ENCODE data around the gene STAMBPL1.

DNA sequence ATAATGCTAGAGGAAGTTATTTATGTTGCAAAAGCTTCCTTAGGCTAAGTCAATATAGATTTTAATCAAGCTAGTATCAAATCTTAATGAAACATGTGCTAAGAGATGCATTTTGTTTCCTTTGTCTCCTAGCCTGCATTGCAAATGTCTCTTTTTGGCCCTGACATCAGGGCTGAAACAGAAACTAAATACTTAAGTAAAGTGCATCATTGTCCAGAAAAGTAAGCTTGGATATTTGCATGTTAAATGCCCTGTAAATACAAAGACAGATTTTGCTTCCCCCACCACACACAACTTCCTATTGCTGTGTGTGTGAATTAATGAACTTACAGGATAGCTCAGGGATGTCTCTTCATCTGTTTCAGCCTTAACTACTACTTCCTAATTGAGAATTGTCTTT lies 10.0 kb upstream of the STAMBPL1 start:
- TF ChIP-seq TARDBP (IDR thresholded peaks at IDR 0.05), result no peak
- TF ChIP-seq, protein P1, sequence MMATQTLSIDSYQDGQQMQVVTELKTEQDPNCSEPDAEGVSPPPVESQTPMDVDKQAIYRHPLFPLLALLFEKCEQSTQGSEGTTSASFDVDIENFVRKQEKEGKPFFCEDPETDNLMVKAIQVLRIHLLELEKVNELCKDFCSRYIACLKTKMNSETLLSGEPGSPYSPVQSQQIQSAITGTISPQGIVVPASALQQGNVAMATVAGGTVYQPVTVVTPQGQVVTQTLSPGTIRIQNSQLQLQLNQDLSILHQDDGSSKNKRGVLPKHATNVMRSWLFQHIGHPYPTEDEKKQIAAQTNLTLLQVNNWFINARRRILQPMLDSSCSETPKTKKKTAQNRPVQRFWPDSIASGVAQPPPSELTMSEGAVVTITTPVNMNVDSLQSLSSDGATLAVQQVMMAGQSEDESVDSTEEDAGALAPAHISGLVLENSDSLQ (IDR thresholded peaks at IDR 0.05), result no peak
- no peak for TF ChIP-seq FOXK2 (IDR thresholded peaks at IDR 0.05)
